GM18861 (cell line): ENCODE measurements around the gene ATP8B2.

Source experiments
- ATAC-seq: cut with Tn5 transposase; IDR thresholded peaks from one replicate; pipeline ENCODE4 v1.9.1; 2021; ENCODE audit not compliant: unreplicated experiment

Gene ATP8B2

GRCh38 chr1:154386643-154387352 is 61.5 kb downstream of the ATP8B2 start:
- no peak for ATAC-seq

- no peak for ATAC-seq
Measured at GRCh38 chr1:154391086-154391770, 65.9 kb downstream of the ATP8B2 start.

- no peak for ATAC-seq
Measured at GRCh38 chr1:154398141-154398540, 72.8 kb downstream of the ATP8B2 start.

- ATAC-seq = no peak
Measured at GRCh38 chr1:154398678-154399077, 73.4 kb downstream of the ATP8B2 start.

GRCh38 chr1:154400381-154400801 is 75.1 kb downstream of the ATP8B2 start:
- no peak for ATAC-seq
